Subcutaneous abdominal adipose tissue (tissue), 5 donors: ENCODE results near the gene SORCS3.
"Not testable (repeated sequence)": the region's sequence is repeated elsewhere in the genome, so short reads cannot be mapped to it uniquely, and the experiment has no call there.

Source experiments
- H3K27ac ChIP-seq: one replicate; pipeline ENCODE4 v1.7.0; 2013; ENCODE audit warnings: low read depth, mild to moderate bottlenecking, inconsistent platforms, low read length, moderate library complexity
- H3K27me3 ChIP-seq, 5 donors: one replicate each; pipeline ENCODE4 v1.7.0; 2013; ENCODE audit warnings: low read length in 5 of 5, inconsistent platforms in 1 of 5; ENCODE audit not compliant: control insufficient read depth in 5 of 5, insufficient read depth in 4 of 5
- H3K36me3 ChIP-seq, 5 donors: one replicate each; pipeline ENCODE4 v1.7.0; 2013; ENCODE audit warnings: low read length in 5 of 5; ENCODE audit not compliant: control insufficient read depth in 5 of 5, insufficient read depth in 5 of 5
- H3K4me1 ChIP-seq, 5 donors: one replicate each; pipeline ENCODE4 v1.7.0; 2013; ENCODE audit warnings: low read length in 5 of 5, mild to moderate bottlenecking in 3 of 5, moderate library complexity in 1 of 5; ENCODE audit not compliant: control insufficient read depth in 5 of 5, insufficient read depth in 5 of 5
- H3K4me3 ChIP-seq, 5 donors: one replicate each; pipeline ENCODE4 v1.7.0; 2013; ENCODE audit warnings: low read length in 5 of 5, low read depth in 1 of 5
- H3K9ac ChIP-seq, 5 donors: one replicate each; pipeline ENCODE4 v1.7.0; 2013; ENCODE audit warnings: low read length in 5 of 5, mild to moderate bottlenecking in 4 of 5, moderate library complexity in 3 of 5
- H3K9me3 ChIP-seq, 5 donors: one replicate each; pipeline ENCODE4 v1.7.0; 2013; ENCODE audit warnings: low read length in 5 of 5; ENCODE audit not compliant: control insufficient read depth in 5 of 5
- donor health status: healthy.
- donor health status: healthy.
- donor health status: healthy.
- donor health status: healthy.
- donor health status: healthy.

SORCS3 gene

DNA sequence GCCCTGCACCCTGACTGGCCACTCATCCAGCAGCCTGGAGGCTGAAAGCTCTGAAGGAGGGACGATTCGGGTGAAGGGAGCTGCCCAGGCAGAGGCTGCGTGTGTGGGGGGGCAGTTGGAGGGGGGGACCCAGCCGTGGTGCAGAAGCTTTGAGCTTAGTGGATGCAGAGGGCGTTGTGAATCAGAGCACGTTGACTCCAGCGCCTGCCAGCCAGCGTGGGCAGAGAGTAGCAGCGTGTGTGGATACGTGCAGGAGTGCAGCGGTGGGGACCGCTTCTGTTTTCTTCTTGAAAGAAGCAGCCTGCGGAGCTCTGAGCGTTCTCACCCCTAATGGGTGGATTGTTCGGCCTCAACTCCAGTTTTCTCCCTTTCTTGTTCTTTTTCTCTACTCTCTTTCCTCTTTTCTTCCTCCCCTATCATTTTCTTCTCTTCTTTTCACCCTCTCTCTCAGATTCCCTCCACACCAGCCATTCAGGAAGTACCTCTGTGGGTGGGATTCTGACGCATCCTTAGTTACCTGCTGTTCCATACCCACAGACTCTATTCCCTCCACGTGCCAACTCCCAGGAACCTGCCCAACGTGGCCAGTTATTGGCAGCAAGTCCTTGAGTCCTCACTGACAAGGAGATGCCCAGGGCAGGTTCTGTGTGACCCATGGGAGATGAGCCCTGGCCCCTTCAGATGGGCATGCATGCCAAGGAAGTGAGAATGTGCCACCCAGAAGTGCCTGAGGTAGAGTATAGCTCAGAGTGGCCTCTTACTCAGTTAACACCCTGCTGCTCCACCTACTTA, 47.4 kb downstream of the SORCS3 start:
- no peaks in the 10 kb centered on the region for H3K9me3 ChIP-seq
- H3K9ac ChIP-seq: no peak overlapping the region
- H3K36me3 ChIP-seq: no peaks in the 10 kb centered on the region
- no peak overlapping the region for H3K27ac ChIP-seq
- no peak overlapping the region for H3K4me3 ChIP-seq
- H3K27me3 ChIP-seq: peaks cover 0 to 5% (median 3%) of the 10 kb centered on the region in 5 donors
- H3K4me1 ChIP-seq: no peaks in the 10 kb centered on the region

DNA sequence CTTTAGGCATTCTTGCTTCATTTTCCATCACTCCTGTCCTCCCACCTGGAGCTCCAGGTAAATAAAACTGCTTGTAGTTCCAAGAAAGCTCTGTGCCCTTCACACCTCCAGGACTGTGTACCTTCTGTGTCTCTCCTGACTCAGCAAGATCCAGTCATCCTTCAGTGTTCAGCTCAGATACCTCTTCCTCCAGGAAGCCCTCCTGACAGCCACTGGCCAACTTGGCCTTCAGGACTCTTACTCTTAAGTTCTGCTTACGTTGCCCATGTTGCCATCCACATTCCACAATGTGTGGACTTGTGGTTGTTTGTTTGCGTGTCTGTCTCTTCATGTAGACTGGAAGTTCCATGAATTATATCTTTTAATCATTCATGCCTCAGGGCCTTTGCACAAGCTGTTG, 48.0 kb downstream of the SORCS3 start:
- peaks cover 0 to 5% (median 3%) of the 10 kb centered on the region in 5 donors for H3K27me3 ChIP-seq
- H3K4me1 ChIP-seq: no peaks in the 10 kb centered on the region
- H3K27ac ChIP-seq: no peak overlapping the region
- H3K36me3 ChIP-seq: no peaks in the 10 kb centered on the region
- no peak overlapping the region for H3K9ac ChIP-seq
- no peaks in the 10 kb centered on the region for H3K9me3 ChIP-seq
- H3K4me3 ChIP-seq: no peak overlapping the region

DNA sequence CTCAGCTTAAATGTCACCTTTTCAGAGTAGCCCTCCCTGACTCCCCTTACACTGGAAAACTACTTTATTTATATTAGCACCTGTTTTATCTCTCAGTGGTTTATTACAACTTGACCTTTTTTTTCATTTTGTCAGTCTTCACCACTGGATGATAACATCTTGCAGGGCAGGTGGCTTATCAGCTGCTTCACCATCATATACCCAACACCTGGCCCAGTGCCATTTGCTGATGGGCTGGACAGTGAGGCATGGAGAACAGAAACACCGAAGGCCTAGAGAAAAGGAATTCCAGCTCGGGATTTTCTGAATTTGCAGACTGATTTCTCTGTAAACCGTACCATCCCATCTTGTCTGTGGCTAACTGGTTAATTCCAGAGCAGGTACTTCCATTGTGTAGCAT, 48.5 kb downstream of the SORCS3 start:
- Histone ChIP-seq H3K36me3 (no peaks in the 10 kb centered on the region), H3K9ac (no peak overlapping the region), H3K4me3 (no peak overlapping the region), H3K27ac (no peak overlapping the region), H3K4me1 (no peaks in the 10 kb centered on the region), H3K27me3 (peaks cover 0 to 5% (median 3%) of the 10 kb centered on the region in 5 donors), H3K9me3 (no peaks in the 10 kb centered on the region)

DNA sequence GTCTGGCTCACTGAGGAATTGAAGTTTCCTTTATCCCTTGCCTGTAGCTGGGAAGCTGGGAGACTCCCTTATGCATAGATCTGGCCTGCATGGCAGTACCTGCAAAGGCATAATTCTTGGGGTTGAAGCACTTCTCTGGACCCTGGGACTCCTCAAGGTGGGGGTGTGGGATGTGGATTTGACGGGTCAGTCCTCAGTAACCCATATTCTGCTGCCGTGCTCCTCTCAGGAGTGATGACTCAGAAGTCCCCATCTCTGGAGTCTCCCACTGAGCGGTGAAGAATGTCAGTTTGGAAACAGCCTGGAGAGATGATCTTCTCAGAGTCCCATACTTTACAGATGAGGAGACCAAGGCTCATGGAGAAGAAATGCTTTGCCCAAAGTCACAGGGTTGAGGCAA, 49.0 kb downstream of the SORCS3 start:
- Histone ChIP-seq H3K9ac (no peak overlapping the region), H3K27ac (no peak overlapping the region), H3K36me3 (no peaks in the 10 kb centered on the region), H3K4me1 (no peaks in the 10 kb centered on the region), H3K9me3 (no peaks in the 10 kb centered on the region), H3K27me3 (peaks cover 0 to 5% (median 3%) of the 10 kb centered on the region in 5 donors), H3K4me3 (no peak overlapping the region)

DNA sequence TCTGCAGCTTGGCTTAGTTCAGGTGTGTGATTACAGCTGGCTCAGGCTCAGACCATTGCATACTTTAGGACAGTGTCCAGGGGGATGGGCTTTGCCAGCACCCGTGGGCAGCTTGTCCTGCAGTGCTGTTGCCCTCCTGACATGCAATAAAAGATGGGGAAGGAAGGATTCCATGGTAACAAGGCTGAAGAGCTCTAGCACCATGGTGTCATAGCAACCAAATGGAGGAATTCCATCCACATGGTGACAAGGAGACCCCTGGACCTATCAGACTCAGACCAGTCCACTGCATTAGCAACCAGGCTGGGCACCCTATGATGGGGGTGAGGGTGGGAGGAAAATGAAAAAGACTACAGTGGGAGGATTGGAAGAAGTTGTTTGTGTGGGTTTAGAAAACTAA, 49.9 kb downstream of the SORCS3 start:
- Histone ChIP-seq H3K9ac (no peak overlapping the region), H3K36me3 (no peaks in the 10 kb centered on the region), H3K27ac (no peak overlapping the region), H3K27me3 (peaks cover 0 to 5% (median 3%) of the 10 kb centered on the region in 5 donors), H3K4me3 (no peak overlapping the region), H3K9me3 (no peaks in the 10 kb centered on the region), H3K4me1 (no peaks in the 10 kb centered on the region)

DNA sequence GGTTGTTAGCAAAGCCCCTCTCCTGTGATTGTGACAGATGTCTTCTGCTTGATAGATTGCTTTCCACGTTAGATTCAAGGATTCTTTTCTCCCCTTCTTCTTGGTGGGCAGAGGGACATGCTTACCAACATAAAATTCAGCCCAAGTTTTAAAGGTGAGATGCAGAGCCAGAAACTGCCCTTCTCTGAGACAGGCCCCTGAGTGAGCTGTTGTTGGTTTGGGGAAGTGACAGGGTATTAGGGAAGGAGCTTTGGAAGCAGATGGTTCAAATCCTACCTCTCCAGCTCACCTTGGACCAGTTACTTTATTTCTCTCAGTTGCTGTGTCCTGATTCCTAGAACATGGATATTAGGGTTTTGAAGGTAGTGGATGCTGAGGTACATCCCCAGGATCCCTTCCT, 53.0 kb downstream of the SORCS3 start:
- H3K9me3 ChIP-seq: no peaks in the 10 kb centered on the region

DNA sequence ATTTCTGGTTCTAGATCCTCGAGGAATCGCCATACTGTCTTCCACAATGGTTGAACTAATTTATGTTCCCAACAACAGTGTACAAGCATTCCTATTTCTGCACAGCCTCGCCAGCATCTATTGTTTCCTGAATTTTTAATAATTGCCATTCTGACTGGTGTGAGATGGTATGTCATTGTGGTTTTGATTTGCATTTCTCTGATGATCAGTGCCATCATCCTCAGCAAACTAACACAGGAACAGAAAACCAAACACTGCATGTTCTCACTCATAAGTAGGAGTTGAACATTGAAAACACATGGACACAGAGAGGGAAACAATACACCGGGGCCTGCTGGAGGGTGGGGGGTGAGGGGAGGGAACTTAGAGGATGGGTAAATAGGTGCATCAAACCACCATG, 62.2 kb downstream of the SORCS3 start:
- H3K9me3 ChIP-seq, H3K27me3 ChIP-seq, H3K27ac ChIP-seq, H3K36me3 ChIP-seq, H3K4me3 ChIP-seq, H3K9ac ChIP-seq, H3K4me1 ChIP-seq: not testable (repeated sequence)

More for the DNA sequence above, 53.0 kb downstream of the SORCS3 start:
- H3K27ac ChIP-seq: no peak overlapping the region
- no peaks in the 10 kb centered on the region for H3K36me3 ChIP-seq
- no peak overlapping the region for H3K4me3 ChIP-seq
- H3K4me1 ChIP-seq: no peaks in the 10 kb centered on the region
- no peak overlapping the region for H3K9ac ChIP-seq
- peaks cover 0 to 3% (median 1%) of the 10 kb centered on the region in 5 donors for H3K27me3 ChIP-seq

DNA sequence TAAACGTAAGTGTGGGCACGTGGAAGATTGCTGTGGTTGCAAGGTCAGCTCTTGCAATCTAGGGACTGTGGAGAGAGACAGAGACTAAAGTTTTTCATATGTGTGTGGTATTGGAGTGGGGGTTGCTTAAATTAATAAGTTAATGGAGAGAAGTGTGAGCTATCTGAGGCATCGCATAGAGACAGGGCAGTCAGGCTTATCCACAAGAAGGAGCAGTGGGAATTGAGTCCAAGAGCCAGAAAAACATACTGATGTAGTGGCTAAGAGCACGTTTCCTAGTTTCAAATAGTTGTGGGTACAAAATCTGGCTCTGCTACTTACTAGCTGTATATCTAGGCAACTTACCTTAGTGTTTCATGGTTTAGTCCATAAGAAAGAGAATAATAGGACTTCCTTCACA, 65.8 kb downstream of the SORCS3 start:
- Histone ChIP-seq H3K4me1 (no peaks in the 10 kb centered on the region), H3K27me3 (peaks cover 0 to 3% (median 0%) of the 10 kb centered on the region in 5 donors), H3K9me3 (no peaks in the 10 kb centered on the region), H3K4me3 (no peak overlapping the region), H3K36me3 (no peaks in the 10 kb centered on the region), H3K9ac (no peak overlapping the region), H3K27ac (no peak overlapping the region)

DNA sequence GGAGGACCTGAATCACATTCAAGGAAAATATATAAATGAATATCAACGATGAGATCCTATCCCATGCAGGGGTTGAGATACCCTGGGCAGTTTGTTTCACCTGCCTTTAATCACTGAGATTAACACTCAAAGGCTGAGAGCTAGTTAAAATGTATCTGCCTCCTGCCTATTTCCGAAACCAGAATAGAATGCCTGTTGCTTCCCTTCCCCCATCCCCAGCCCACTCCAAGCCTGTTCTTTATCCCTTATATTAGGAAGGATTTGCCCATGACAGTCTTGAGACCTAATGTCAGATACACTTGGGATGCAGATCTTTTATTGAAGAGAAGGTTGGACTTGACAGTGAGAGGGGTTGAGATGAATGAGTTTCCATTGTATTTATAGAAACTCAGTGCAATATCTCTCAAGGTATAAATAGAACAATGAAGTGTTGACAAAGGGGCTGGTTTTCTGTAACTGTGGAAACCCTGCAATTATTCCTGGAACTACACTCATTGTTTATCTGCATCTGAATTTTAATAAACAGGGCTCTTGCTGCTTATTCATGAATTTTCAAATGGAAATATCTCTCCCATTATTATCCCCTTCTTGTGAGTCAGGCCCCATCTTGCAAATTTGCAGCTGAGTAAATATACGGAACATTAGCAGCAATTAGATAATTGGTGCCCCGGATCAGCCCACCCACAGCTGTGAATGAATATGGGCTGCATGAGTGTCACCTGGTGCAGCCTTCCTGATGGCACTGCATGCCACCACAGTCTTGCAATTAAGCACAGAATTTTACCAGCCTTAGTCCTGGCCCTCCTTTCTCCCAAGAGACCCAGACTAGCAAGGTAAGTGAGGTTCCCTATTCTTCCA, 66.7 kb downstream of the SORCS3 start:
- no peaks in the 10 kb centered on the region for H3K4me1 ChIP-seq
- no peak overlapping the region for H3K9ac ChIP-seq
- no peak overlapping the region for H3K27ac ChIP-seq
- peaks cover 0 to 3% (median 0%) of the 10 kb centered on the region in 5 donors for H3K27me3 ChIP-seq
- no peak overlapping the region for H3K4me3 ChIP-seq
- H3K36me3 ChIP-seq: no peaks in the 10 kb centered on the region
- H3K9me3 ChIP-seq: no peaks in the 10 kb centered on the region

DNA sequence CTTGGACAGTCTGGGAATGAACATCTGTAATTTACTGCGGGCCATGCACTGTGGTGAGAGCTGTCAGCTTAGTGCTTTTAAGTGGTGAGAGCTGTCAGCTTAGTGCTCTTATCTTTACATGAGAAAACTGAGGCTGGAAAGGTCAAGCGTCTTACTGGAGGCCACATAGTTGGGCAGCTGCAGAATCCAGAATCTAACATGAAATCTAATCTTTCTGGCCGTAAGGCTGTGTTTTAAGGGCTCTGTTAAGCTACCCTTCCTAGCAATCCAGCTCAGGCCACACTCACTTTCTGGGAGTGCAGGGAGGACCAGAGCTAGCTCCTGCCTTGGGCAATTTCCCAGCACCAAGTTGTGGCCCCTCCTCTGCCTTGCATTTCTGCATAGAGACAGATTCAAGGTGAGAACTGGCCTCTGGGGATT, 70.2 kb downstream of the SORCS3 start:
- no peak overlapping the region for H3K4me3 ChIP-seq
- no peak overlapping the region for H3K27ac ChIP-seq
- no peaks in the 10 kb centered on the region for H3K36me3 ChIP-seq
- no peaks in the 10 kb centered on the region for H3K9me3 ChIP-seq
- no peaks in the 10 kb centered on the region for H3K4me1 ChIP-seq
- peaks cover 0 to 3% (median 0%) of the 10 kb centered on the region in 5 donors for H3K27me3 ChIP-seq
- H3K9ac ChIP-seq: no peak overlapping the region
